H9 (cell line): ENCODE data around the gene PERCC1. TPM values are rescaled to one million over a fixed set of nuclear protein-coding genes. Genes with fewer than 3 reads are reported as not detected.

Experiments
- DNase-seq: peaks from one replicate; pipeline ENCODE4 v3.0.0-alpha.2; 2017
- H2AFZ ChIP-seq: one replicate; pipeline ENCODE4 v1.6.1; 2013; ENCODE audit warnings: mild to moderate bottlenecking, low read length, control low read depth, moderate library complexity
- H2AK5ac ChIP-seq: 2 replicates; pipeline ENCODE4 v1.6.1; 2013; ENCODE audit warnings: low read length, control low read depth, mixed read lengths; ENCODE audit not compliant: insufficient read length
- H2BK120ac ChIP-seq: one replicate; pipeline ENCODE4 v1.6.1; 2013; ENCODE audit warnings: low read depth, mild to moderate bottlenecking, low read length, control low read depth, inconsistent platforms; ENCODE audit not compliant: poor library complexity, severe bottlenecking
- H2BK12ac ChIP-seq: 2 replicates; pipeline ENCODE4 v1.6.1; 2013; ENCODE audit warnings: low read length, control low read depth, mixed read lengths, low read depth; ENCODE audit not compliant: insufficient read length
- H2BK15ac ChIP-seq: 2 replicates; pipeline ENCODE4 v1.6.1; 2013; ENCODE audit warnings: low read depth, low read length, control low read depth
- H2BK20ac ChIP-seq: one replicate; pipeline ENCODE4 v1.6.1; 2013; ENCODE audit warnings: low read depth, mild to moderate bottlenecking, low read length, control low read depth, inconsistent platforms; ENCODE audit not compliant: poor library complexity, severe bottlenecking
- H2BK5ac ChIP-seq: 2 replicates; pipeline ENCODE4 v1.6.1; 2013; ENCODE audit warnings: low read length, control low read depth, mixed read lengths; ENCODE audit not compliant: insufficient read length
- H3K14ac ChIP-seq: 2 replicates; pipeline ENCODE4 v1.6.1; 2013; ENCODE audit warnings: low read length, control low read depth; ENCODE audit not compliant: insufficient read depth
- H3K18ac ChIP-seq: 2 replicates; pipeline ENCODE4 v1.6.1; 2013; ENCODE audit warnings: low read depth, mild to moderate bottlenecking, mixed read lengths, low read length, control low read depth; ENCODE audit not compliant: insufficient read length
- H3K23ac ChIP-seq: 2 replicates; pipeline ENCODE4 v1.6.1; 2013; ENCODE audit warnings: low read length, control low read depth, mixed read lengths, low read depth; ENCODE audit not compliant: insufficient read length
- H3K23me2 ChIP-seq: 2 replicates; pipeline ENCODE4 v1.6.1; 2013; ENCODE audit warnings: low read depth, mild to moderate bottlenecking, mixed read lengths, low read length, control low read depth; ENCODE audit not compliant: insufficient read length, poor library complexity, severe bottlenecking
- H3K27ac ChIP-seq: 2 replicates; pipeline ENCODE4 v1.5.1; 2013; ENCODE audit warnings: low read length, control low read depth, mixed read lengths, low read depth; ENCODE audit not compliant: insufficient read length
- H3K27me3 ChIP-seq: 2 replicates; pipeline ENCODE4 v1.6.1; 2013; ENCODE audit warnings: low read length, control low read depth, inconsistent platforms; ENCODE audit not compliant: insufficient read depth
- H3K4ac ChIP-seq: 2 replicates; pipeline ENCODE4 v1.6.1; 2013; ENCODE audit warnings: low read depth, mild to moderate bottlenecking, control low read depth, inconsistent platforms, low read length, moderate library complexity
- H3K4me1 ChIP-seq: 2 replicates; pipeline ENCODE4 v1.6.1; 2013; ENCODE audit warnings: low read length, control low read depth, inconsistent platforms; ENCODE audit not compliant: insufficient read depth
- H3K4me2 ChIP-seq: 2 replicates; pipeline ENCODE4 v1.6.1; 2013; ENCODE audit warnings: low read length, control low read depth, mixed read lengths; ENCODE audit not compliant: insufficient read length, insufficient read depth
- H3K56ac ChIP-seq: 2 replicates; pipeline ENCODE4 v1.6.1; 2013; ENCODE audit warnings: low read depth, mild to moderate bottlenecking, mixed read lengths, low read length, control low read depth; ENCODE audit not compliant: insufficient read length
- H3K79me1 ChIP-seq: 2 replicates; pipeline ENCODE4 v1.6.1; 2013; ENCODE audit warnings: low read depth, mild to moderate bottlenecking, moderate library complexity, low read length, control low read depth, inconsistent platforms; ENCODE audit not compliant: insufficient read depth, poor library complexity, severe bottlenecking
- H3K79me2 ChIP-seq: 2 replicates; pipeline ENCODE4 v1.6.1; 2013; ENCODE audit warnings: low read length, control low read depth, inconsistent platforms; ENCODE audit not compliant: insufficient read depth
- H3K9ac ChIP-seq: 2 replicates; pipeline ENCODE4 v1.6.1; 2013; ENCODE audit warnings: low read length, control low read depth, mixed read lengths; ENCODE audit not compliant: insufficient read length; ENCODE audit errors: extremely low read depth
- H3K9me3 ChIP-seq: one replicate; pipeline ENCODE4 v1.6.1; 2013; ENCODE audit warnings: low read depth, low read length, inconsistent platforms; ENCODE audit not compliant: control insufficient read depth
- H3T11ph ChIP-seq: one replicate; pipeline ENCODE4 v1.6.1; 2013; ENCODE audit warnings: mild to moderate bottlenecking, low read length, control low read depth, inconsistent platforms
- H4K20me1 ChIP-seq: one replicate; pipeline ENCODE4 v1.6.1; 2013; ENCODE audit not compliant: control insufficient read depth, insufficient read length, insufficient read depth
- H4K5ac ChIP-seq: 2 replicates; pipeline ENCODE4 v1.6.1; 2013; ENCODE audit warnings: low read depth, mild to moderate bottlenecking, mixed read lengths, low read length, control low read depth; ENCODE audit not compliant: insufficient read length
- H4K8ac ChIP-seq: replicated peaks from 2 replicates; pipeline ENCODE4 v1.6.1; 2013; ENCODE audit warnings: low read length, control low read depth, mixed read lengths, low read depth; ENCODE audit not compliant: insufficient read length
- H4K91ac ChIP-seq: 2 replicates; pipeline ENCODE4 v1.6.1; 2013; ENCODE audit warnings: low read depth, mild to moderate bottlenecking, moderate library complexity, mixed read lengths, low read length, control low read depth; ENCODE audit not compliant: insufficient read length
- H3K27ac Mint-ChIP-seq, 3 experiments: 2 replicates in 2 of 3; 3 replicates in 1 of 3; pipeline ENCODE4 v1.8.0; 2020 to 2021; ENCODE audit warnings: mixed read lengths in 3 of 3, mild to moderate bottlenecking in 1 of 3, moderate library complexity in 1 of 3
- H3K27me3 Mint-ChIP-seq: 2 replicates; pipeline ENCODE4 v1.8.0; 2021; ENCODE audit warnings: low read depth, mild to moderate bottlenecking, moderate library complexity, mixed read lengths
- H3K36me3 Mint-ChIP-seq, 3 experiments: 2 replicates in 2 of 3; 3 replicates in 1 of 3; pipeline ENCODE4 v1.8.0; 2020 to 2021; ENCODE audit warnings: low read depth in 3 of 3, mixed read lengths in 3 of 3; ENCODE audit not compliant: insufficient read depth in 1 of 3
- H3K4me1 Mint-ChIP-seq, 2 experiments: 2 replicates each; pipeline ENCODE4 v1.8.0; 2020; ENCODE audit warnings: mixed read lengths in 2 of 2
- H3K4me3 Mint-ChIP-seq, 2 experiments: 2 replicates in 1 of 2; 3 replicates in 1 of 2; pipeline ENCODE4 v1.8.0; 2020 to 2021; ENCODE audit warnings: mild to moderate bottlenecking in 2 of 2, mixed read lengths in 2 of 2, moderate library complexity in 1 of 2
- H3K9me3 Mint-ChIP-seq, 2 experiments: 2 replicates in 1 of 2; 3 replicates in 1 of 2; pipeline ENCODE4 v1.8.0; 2020; ENCODE audit warnings: mild to moderate bottlenecking in 2 of 2, mixed read lengths in 2 of 2, moderate library complexity in 1 of 2
- WGBS: extraction: QIAGEN DNeasy Blood & Tissue Kit; methylation state at CpG from one replicate; pipeline ENCODE4 v1.1.7; 2013; ENCODE audit warnings: missing lambda C conversion rate, low lambda C conversion rate, mixed read lengths; ENCODE audit not compliant: insufficient read length; ENCODE audit errors: extremely low coverage; 5-methylcytosine and 5-hydroxymethylcytosine counted together
- total RNA-seq: library from RNA; stranded (reverse); gene quantifications from 2 replicates; pipeline ENCODE4 v1.2.1, GENCODE V29; 2021
- TF ChIP-seq, protein P1 (sequence below): fragments of 200-600 bp; sonication (generic); conservative IDR thresholded peaks from 3 replicates; pipeline ENCODE4 v1.8.0; 2021; ENCODE audit warnings: antibody characterized with exemption, mild to moderate bottlenecking

PERCC1 gene
- total RNA-seq, 1 experiment from 2014 or later: not detected

DNA sequence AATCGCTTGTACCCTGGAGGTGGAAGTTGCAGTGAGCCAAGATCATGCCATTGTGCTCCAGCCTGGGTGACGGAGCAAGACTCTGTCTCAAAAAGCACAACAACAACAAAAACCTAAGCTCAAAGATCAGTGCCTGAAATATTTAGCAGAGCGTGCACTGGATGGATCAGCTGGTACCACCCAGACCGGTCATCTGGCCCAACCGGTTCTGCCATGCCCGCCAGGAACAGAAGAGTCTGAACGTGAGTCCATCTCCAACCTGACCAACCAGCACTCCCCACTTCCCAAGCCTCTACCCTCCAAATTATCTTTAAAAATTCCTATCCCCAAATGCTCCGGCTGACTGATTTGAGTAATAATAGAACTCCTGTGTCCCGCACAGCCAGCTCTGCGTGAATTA lies 8.8 kb upstream of the PERCC1 start:
- H3T11ph ChIP-seq: no peak overlapping the region
- H3K23ac ChIP-seq: no peak overlapping the region
- H3K4ac ChIP-seq: no peak overlapping the region
- no peak overlapping the region; the same call in 1 of the 2 replicates for H2BK15ac ChIP-seq
- H3K14ac ChIP-seq: no peak overlapping the region
- Mint-ChIP-seq H3K27ac (peak overlapping the region in 1 of 3 experiments; percentile 61; a peak in 1 of 7 replicates), H3K9me3 (peaks cover 6 to 10% of the 10 kb centered on the region in 2 experiments; a peak in 4 of 5 replicates), H3K4me3 (peak overlapping the region; percentile 64 to 88), H3K4me1 (peaks cover 0 to 12% of the 10 kb centered on the region in 2 experiments; a peak in 2 of 4 replicates), H3K36me3 (peaks cover 0 to 6% (median 3%) of the 10 kb centered on the region in 3 experiments; a peak in 5 of 7 replicates), H3K27me3 (no peaks in the 10 kb centered on the region)
- H3K9me3 ChIP-seq: no peaks in the 10 kb centered on the region
- H2AK5ac ChIP-seq: no peak overlapping the region
- H3K4me1 ChIP-seq: no peaks in the 10 kb centered on the region
- no peak overlapping the region for H4K8ac ChIP-seq
- no peak overlapping the region for H4K5ac ChIP-seq
- no peaks in the 10 kb centered on the region for H3K79me1 ChIP-seq
- no peak overlapping the region for H3K56ac ChIP-seq
- WGBS: no CpG with 5 or more reads among the region's 10 CpGs
- no peak overlapping the region for H3K27ac ChIP-seq
- H4K20me1 ChIP-seq: no peaks in the 10 kb centered on the region
- H3K18ac ChIP-seq: no peak overlapping the region
- TF ChIP-seq, protein P1, sequence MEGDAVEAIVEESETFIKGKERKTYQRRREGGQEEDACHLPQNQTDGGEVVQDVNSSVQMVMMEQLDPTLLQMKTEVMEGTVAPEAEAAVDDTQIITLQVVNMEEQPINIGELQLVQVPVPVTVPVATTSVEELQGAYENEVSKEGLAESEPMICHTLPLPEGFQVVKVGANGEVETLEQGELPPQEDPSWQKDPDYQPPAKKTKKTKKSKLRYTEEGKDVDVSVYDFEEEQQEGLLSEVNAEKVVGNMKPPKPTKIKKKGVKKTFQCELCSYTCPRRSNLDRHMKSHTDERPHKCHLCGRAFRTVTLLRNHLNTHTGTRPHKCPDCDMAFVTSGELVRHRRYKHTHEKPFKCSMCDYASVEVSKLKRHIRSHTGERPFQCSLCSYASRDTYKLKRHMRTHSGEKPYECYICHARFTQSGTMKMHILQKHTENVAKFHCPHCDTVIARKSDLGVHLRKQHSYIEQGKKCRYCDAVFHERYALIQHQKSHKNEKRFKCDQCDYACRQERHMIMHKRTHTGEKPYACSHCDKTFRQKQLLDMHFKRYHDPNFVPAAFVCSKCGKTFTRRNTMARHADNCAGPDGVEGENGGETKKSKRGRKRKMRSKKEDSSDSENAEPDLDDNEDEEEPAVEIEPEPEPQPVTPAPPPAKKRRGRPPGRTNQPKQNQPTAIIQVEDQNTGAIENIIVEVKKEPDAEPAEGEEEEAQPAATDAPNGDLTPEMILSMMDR: no peak
- H2BK20ac ChIP-seq: no peak overlapping the region
- H2BK5ac ChIP-seq: no peak overlapping the region
- no peak overlapping the region for H2BK12ac ChIP-seq
- no peak overlapping the region for H3K9ac ChIP-seq
- peaks cover 9% of the 10 kb centered on the region; the same call in 1 of the 2 replicates for H3K79me2 ChIP-seq
- H3K4me2 ChIP-seq: no peak overlapping the region
- DNase-seq: no peak
- H2BK120ac ChIP-seq: no peak overlapping the region
- H3K23me2 ChIP-seq: peaks cover 13% of the 10 kb centered on the region
- no peak overlapping the region for H4K91ac ChIP-seq
- H3K27me3 ChIP-seq: no peaks in the 10 kb centered on the region
- H2AFZ ChIP-seq: no peak overlapping the region
